ENCODE data around the gene RIPPLY3.

DNA sequence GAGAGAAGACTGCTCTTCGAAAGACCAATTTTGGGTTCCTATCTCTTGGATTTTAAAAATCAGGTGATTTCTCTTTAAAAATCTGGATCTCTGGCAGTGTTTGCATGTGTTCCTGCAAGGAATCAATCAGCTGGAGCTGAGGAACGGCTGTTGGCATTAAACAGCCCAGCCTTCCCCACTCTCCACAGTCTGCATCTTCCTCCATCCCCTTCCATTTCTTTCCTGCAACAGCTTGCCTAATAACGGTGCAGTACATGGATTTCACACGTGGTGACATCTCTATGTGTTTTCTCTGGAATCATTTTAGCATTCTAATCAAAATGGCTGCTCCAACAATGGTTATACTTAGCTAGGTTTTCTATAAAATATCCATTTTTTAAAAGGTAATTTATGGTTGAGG lies 20.0 kb downstream of the RIPPLY3 start:
- TF ChIP-seq, protein P1, sequence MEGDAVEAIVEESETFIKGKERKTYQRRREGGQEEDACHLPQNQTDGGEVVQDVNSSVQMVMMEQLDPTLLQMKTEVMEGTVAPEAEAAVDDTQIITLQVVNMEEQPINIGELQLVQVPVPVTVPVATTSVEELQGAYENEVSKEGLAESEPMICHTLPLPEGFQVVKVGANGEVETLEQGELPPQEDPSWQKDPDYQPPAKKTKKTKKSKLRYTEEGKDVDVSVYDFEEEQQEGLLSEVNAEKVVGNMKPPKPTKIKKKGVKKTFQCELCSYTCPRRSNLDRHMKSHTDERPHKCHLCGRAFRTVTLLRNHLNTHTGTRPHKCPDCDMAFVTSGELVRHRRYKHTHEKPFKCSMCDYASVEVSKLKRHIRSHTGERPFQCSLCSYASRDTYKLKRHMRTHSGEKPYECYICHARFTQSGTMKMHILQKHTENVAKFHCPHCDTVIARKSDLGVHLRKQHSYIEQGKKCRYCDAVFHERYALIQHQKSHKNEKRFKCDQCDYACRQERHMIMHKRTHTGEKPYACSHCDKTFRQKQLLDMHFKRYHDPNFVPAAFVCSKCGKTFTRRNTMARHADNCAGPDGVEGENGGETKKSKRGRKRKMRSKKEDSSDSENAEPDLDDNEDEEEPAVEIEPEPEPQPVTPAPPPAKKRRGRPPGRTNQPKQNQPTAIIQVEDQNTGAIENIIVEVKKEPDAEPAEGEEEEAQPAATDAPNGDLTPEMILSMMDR (IDR thresholded peaks at IDR 0.05; ENCODE audit: low read depth, low read length): no peak
- TF ChIP-seq, protein P2, sequence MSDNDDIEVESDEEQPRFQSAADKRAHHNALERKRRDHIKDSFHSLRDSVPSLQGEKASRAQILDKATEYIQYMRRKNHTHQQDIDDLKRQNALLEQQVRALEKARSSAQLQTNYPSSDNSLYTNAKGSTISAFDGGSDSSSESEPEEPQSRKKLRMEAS (IDR thresholded peaks at IDR 0.05; ENCODE audit: low read depth, low read length): no peak
- TF ChIP-seq POLR2A (IDR thresholded peaks at IDR 0.05; ENCODE audit: extremely low read depth, insufficient read length): no peak
